ENCODE measurements around the gene ACACA. TPM values are rescaled to one million over a fixed set of nuclear protein-coding genes. Genes with fewer than 3 reads are reported as not detected.

ACACA gene
- total and polyA plus RNA-seq, 2 experiments from 2014 or later: 59.6 to 164 TPM

DNA sequence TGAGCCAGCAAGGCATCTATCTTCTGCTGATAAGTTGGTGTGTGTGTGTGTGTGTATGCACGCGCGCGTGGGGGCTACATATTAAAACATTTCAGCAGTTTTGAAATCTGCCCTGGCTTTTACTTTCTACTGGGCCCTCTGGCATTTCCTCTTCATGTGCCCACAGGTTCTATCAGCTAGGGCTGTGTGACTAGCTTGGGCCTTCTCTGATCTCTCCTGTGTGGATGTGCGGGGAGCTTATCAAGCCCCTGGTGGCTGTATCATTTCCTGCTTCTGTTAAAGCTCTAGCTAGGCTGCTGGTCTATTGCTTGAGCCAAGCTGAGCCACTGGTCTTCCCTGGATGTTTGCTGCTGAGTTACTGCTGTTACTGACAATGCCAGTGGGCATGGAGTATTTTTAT lies 325.3 kb downstream of the ACACA start:
- Histone ChIP-seq H3K79me2 (replicated peaks; ENCODE audit: insufficient read depth) (no peaks in the 10 kb centered on the region), H2AFZ (no peak overlapping the region), H3F3A (replicated peaks; ENCODE audit: low read depth) (no peaks in the 10 kb centered on the region), H3K27me3 (ENCODE audit: insufficient read depth) (no peaks in the 10 kb centered on the region), H3K9me2 (ENCODE audit: insufficient read depth) (no peaks in the 10 kb centered on the region), H3K36me3 (ENCODE audit: insufficient read depth) (peaks cover 1% of the 10 kb centered on the region; the same call in 1 of the 2 replicates), H4K20me1 (replicated peaks; ENCODE audit: insufficient read depth) (no peaks in the 10 kb centered on the region), H3K4me1 (ENCODE audit: insufficient read depth) (peaks cover 16% of the 10 kb centered on the region), H3K4me3 (no peak overlapping the region), H3K4me2 (no peak overlapping the region), H3K27ac (ENCODE audit: low read depth) (0 out of 2 replicates have a peak overlapping the region, but pooled peaks have one; percentile 16)
- peak; percentile 57 for DNase-seq (ENCODE audit: low spot score)
- Mint-ChIP-seq H3K4me1 (peaks cover 37% of the 10 kb centered on the region), H3K36me3 (ENCODE audit: low read depth) (peaks cover 29% of the 10 kb centered on the region), H3K4me3 (no peak overlapping the region), H3K27ac (no peak overlapping the region), H3K27me3 (ENCODE audit: insufficient read depth, low read depth, poor library complexity) (peaks cover 10% of the 10 kb centered on the region), H3K9me3 (peaks cover 10% of the 10 kb centered on the region)
- ATAC-seq: peak; percentile 38
- TF ChIP-seq, protein P1, sequence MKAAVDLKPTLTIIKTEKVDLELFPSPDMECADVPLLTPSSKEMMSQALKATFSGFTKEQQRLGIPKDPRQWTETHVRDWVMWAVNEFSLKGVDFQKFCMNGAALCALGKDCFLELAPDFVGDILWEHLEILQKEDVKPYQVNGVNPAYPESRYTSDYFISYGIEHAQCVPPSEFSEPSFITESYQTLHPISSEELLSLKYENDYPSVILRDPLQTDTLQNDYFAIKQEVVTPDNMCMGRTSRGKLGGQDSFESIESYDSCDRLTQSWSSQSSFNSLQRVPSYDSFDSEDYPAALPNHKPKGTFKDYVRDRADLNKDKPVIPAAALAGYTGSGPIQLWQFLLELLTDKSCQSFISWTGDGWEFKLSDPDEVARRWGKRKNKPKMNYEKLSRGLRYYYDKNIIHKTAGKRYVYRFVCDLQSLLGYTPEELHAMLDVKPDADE (IDR thresholded peaks at IDR 0.05): no peak
- TF ChIP-seq CTCF (conservative IDR thresholded peaks at IDR 0.05; ENCODE audit: low read depth in 2 of 2): peak; percentile 10 to 15; a peak in 1 of 4 replicates

DNA sequence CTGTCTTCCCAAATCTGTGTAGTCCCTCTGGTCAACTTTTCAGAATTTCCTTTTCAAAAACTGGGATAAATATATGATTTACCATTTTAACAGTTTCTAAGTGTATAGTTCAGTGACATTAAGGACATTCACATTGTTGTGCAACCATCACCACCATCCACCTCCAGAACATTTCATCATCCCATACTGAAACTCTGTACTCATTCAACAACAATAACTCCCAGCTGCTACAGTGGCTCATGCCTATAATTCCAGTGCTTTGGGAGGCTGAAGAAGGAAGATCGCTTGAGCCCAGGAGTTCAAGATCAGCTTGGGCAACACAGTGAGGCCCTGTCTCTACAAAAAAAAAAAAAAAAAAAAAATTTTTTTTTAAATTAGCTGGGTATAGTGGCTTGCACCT lies 326.9 kb downstream of the ACACA start:
- Histone ChIP-seq H3K4me2 (no peak overlapping the region), H3K9me2 (ENCODE audit: insufficient read depth) (no peaks in the 10 kb centered on the region), H3K4me1 (ENCODE audit: insufficient read depth) (peaks cover 16% of the 10 kb centered on the region), H3F3A (replicated peaks; ENCODE audit: low read depth) (no peaks in the 10 kb centered on the region), H3K36me3 (ENCODE audit: insufficient read depth) (no peaks in the 10 kb centered on the region), H3K27ac (ENCODE audit: low read depth) (no peak overlapping the region), H4K20me1 (replicated peaks; ENCODE audit: insufficient read depth) (no peaks in the 10 kb centered on the region), H3K4me3 (no peak overlapping the region), H3K79me2 (replicated peaks; ENCODE audit: insufficient read depth) (no peaks in the 10 kb centered on the region), H3K27me3 (ENCODE audit: insufficient read depth) (no peaks in the 10 kb centered on the region), H2AFZ (no peak overlapping the region)
- peaks cover 20% of the 10 kb centered on the region for H3K36me3 Mint-ChIP-seq (ENCODE audit: low read depth)
- peaks cover 6% of the 10 kb centered on the region for H3K27me3 Mint-ChIP-seq (ENCODE audit: insufficient read depth, low read depth, poor library complexity)
- no peak for ATAC-seq
- H3K9me3 Mint-ChIP-seq: peaks cover 10% of the 10 kb centered on the region
- H3K4me3 Mint-ChIP-seq: no peak overlapping the region
- peaks cover 29% of the 10 kb centered on the region for H3K4me1 Mint-ChIP-seq
- H3K27ac Mint-ChIP-seq: no peak overlapping the region
- no peak for DNase-seq (ENCODE audit: low spot score)
- TF ChIP-seq EZH2phosphoT487 (IDR thresholded peaks at IDR 0.05; ENCODE audit: unreplicated experiment) (no peak), JUNB (IDR thresholded peaks at IDR 0.05; ENCODE audit: unreplicated experiment) (no peak), NANOG (IDR thresholded peaks at IDR 0.05; ENCODE audit: borderline replicate concordance) (no peak), REST (IDR thresholded peaks at IDR 0.05; ENCODE audit: unreplicated experiment) (no peak), ZNF331 (CRISPR knock-in tag; IDR thresholded peaks at IDR 0.05; ENCODE audit: low read depth) (no peak), STAT1 (IDR thresholded peaks at IDR 0.05; ENCODE audit: unreplicated experiment) (no peak), CTCF (conservative IDR thresholded peaks at IDR 0.05; ENCODE audit: low read depth in 2 of 2) (no peak), EZH2 (IDR thresholded peaks at IDR 0.05; ENCODE audit: low read depth, unreplicated experiment) (no peak), CREB1 (CRISPR knock-in tag; IDR thresholded peaks at IDR 0.05; ENCODE audit: low read depth) (no peak), ZNF114 (CRISPR knock-in tag; IDR thresholded peaks at IDR 0.05) (no peak)
- TF ChIP-seq, protein P1 (IDR thresholded peaks at IDR 0.05): no peak

Measured in GM23338 (cell line).